T-helper 22 cell (primary cell): ENCODE results near the gene PHRF1.

Experiments used
- DNase-seq: peaks from one replicate; pipeline ENCODE4 v3.0.0-alpha.2; 2020; ENCODE audit warnings: low read depth

PHRF1 gene

DNA sequence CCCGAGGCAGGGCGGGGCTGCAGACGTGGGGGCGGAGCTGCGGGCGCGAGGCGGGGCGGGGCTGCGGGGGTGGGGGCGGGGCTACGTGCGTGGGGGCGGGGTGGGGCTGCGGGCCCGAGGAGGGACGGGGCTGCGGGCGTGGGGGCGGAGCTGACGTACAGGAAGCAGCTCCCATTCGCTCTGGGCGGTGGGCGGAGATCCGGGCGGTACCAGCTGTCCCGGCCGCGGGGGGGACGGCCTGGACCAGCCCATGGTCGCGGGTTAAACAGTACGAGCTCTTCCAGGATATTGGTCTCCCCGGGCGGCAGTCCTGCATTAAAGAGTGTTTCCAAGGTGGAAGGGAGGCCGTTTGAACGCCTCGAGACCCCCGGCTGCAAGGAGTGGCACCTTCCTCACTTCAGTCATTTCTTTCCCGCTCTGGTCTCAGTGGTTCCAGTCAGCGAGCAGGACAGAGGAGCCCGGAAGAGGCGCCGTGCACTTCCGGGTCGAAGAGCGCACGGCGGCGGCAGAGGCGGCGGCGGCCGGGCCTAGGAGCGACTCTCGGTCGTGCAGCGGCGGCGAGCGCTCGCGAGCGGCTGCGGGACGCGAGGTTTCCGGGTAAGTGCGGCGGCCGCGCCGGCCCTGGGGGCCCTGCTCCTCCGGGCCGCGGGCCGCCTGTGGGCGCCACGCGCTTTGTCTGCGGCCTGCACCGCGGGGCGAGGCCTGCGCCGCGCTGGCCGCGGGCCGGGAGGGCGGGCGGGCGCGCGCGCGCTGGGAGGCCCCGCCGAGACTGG, at the start of gene PHRF1:
PHRF1 (plus strand) TSS at position 475 of the 773 bp plus-strand sequence. CDS start 5,043 bp downstream, outside the sequence.
- DNase-seq: peak; percentile 91

DNA sequence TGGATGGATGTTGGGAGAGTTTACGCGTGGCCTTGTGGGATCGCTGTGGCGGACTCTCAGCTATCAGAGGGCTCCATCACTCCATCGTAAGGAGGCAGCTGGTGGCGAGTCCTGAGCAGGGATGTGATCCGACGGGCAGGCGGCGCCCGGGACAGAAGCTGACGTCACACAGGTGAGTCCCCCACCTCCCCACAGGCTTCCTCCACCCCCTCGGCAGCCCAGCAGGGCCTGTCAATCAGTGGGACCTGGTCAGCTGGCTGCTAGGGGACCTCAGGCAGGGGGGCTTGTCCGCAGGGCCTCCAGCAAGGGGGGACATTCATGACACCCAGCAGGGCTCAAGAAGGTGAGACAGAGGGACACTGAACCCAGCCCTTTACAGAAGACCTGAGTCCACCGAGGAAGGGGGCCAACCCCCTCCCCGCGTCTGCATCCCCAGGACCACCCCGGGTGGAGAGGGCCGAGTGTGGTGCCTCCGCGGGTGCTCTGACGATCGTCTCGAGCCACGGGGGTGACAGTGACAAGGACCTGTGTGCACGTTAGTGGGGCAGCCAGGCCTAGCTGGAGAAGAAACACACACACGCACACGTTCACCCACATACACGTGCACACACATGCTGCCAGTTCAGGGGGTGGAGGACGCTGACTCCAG, 48.0 kb upstream of the PHRF1 start:
- DNase-seq: no peak

GRCh38 chr11:528815-529727, 47.2 kb upstream of the PHRF1 start:
- no peak for DNase-seq

DNA sequence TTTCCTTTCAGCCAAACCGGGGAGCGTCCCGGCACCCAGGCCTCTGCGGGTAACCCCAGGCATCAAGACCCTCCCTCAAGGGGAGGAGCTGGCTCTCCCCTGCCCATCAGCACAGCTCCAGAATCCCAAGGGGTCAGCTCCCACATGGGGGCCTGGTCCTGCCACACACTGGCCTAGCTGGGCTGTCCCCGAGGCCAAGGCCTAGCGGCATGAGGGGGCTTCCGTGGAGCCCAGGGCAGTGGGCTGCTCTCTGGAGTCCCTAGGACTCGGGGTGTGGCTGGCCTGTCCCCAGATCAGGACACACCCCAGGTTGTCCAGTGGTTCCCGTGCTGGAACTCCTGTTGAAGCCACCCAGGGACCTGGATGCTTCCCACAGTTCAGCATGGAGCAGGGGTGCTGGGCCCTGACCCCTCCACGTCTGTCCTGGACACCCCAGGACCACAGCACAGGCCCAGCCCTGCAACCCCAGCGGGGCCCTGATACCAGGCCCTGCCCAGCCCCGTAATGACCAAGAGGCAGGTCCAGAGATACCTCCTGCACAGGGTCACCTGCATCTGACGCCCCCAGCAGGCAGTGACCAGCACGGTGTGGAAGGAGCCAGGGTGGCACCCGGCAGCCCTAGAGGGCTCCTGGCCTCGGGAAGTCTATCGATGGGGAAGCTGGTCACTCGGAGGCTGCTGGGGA, 46.4 kb upstream of the PHRF1 start:
- no peak for DNase-seq

DNA sequence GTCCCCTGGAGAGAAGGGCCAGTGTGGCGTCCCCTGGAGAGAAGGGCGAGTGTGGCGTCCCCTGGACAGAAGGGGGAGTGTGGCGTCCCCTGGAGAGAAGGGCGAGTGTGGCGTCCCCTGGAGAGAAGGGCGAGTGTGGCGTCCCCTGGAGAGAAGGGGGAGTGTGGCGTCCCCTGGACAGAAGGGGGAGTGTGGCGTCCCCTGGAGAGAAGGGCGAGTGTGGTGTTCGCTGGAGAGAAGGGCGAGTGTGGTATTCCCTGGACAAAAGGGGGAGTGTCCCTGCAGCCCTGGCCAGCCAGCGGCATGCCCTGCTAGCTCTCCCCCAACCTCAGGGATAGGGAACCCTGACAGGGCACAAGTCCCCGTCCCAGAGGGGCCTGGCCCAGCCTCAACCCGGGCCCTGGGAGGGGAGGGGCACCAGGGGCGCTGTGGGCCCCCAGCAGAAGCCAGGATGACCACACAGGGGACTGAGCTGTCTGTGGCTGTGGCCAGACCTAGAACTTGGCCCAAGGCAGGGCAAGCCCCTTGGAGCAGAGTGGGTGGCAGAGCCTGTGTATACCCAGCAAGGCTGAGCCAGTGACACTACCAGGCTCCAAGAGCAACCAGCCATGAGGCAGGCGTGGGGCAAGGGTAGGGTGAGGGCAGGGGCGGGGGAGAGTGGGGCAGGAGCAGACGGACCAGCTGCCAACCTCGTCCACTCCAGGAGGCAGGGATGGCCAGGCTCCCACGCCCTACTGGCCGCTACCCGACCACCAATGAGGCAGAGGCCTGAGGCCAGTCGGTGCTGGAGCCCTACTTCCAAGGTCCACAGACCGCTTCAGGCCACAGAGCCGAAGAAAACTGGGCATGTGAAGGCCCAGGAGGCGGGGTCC, 45.1 kb upstream of the PHRF1 start:
- no peak for DNase-seq

DNA sequence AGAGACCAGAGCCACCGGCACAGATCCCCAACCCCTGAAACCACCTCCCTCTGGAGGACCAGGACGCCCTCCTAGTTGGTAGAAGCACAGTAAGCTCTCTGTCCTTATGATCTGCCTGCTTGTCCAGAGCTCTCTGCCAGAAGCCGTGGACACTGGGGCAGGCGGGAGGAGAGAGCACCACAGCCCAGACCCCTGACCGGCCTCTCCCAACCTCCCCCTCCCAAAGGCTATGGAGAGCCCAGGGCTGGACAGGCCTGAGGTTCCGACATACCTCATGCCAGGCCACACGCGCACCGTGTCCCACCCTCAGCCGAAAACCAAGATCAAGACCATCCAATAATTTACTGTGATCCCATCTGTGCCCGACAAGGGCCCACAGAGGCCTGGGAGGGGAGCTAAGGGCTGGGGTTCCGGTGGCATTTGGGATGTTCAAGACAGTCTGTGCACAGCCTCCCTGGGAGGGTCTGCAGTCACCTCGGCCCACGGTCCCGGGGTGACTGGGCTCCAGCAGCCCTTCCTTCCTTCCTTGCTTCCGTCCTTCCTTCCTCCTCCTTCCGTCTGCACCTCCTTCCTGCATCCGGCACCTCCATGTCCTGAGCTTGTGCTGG, 44.2 kb upstream of the PHRF1 start:
- no peak for DNase-seq

DNA sequence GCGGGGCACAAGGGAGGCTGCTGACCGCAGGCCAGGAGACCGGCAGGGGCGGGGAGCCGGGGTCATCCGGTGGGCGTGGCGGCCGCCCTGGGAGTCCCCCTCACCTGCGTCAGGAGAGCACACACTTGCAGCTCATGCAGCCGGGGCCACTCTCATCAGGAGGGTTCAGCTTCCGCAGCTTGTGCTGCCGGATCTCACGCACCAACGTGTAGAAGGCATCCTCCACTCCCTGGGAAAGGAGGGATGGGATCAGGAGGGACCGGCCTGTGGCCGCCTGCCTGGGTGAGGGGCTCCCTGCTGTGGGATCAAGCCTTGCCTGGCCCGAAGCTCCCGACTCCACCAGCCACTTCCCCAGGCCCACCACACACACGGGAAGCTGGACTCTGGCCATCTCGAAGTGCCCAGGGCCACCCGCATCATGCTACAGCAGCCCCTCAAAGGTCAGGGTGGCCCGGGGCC, 43.7 kb upstream of the PHRF1 start:
- DNase-seq: no peak

DNA sequence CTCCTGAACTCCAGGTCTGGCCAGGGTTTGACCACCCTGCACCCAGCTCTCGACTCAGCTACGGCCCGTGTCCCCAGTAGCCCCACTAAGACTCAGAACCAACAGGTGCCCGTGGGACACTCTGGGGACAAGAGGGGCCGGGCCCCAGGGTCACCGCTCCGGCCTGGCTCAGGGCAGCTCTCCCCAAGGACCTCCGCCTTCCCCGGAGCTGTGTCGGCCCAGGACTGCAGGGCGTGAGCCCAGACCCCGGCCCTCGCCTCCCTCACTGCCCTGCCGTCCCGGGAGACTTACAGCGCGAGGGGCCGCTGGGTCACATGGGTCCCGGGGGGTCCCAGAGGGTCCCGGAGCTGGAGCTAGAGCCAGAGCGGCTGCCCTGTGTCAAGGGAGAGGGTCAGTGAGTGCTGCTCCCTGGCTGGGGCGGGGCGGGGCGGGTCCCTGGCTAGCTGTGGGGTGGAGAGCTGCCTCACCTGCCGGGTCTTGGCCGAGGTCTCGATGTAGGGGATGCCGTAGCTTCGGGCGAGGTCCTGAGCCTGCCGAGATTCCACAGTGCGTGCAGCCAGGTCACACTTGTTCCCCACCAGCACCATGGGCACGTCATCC, 43.2 kb upstream of the PHRF1 start:
- DNase-seq: no peak

DNA sequence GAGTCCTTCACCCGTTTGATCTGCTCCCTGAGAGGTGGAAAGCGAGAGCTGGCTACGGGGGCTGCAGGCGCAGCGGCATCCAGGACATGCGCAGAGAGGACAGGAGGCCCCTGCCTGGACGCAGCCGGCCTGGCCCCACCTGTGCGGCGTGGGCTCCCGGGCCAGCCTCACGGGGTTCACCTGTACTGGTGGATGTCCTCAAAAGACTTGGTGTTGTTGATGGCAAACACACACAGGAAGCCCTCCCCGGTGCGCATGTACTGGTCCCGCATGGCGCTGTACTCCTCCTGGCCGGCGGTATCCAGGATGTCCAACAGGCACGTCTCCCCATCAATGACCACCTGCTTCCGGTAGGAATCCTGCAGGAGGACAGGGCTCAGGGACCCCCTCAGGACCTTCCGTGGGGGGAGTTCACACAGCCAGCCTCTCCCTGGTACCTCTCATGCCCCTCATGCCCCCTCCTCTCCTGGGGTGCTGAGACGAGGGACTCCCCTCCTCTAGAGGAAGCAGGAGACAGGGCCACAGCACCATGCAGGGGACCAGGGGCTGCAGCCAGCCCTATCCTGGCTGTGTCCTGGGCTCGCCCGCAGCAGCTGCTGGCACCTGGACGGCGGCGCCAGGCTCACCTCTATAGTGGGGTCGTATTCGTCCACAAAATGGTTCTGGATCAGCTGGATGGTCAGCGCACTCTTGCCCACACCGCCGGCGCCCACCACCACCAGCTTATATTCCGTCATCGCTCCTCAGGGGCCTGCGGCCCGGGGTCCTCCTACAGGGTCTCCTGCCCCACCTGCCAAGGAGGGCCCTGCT, 42.5 kb upstream of the PHRF1 start:
- DNase-seq: no peak

DNA sequence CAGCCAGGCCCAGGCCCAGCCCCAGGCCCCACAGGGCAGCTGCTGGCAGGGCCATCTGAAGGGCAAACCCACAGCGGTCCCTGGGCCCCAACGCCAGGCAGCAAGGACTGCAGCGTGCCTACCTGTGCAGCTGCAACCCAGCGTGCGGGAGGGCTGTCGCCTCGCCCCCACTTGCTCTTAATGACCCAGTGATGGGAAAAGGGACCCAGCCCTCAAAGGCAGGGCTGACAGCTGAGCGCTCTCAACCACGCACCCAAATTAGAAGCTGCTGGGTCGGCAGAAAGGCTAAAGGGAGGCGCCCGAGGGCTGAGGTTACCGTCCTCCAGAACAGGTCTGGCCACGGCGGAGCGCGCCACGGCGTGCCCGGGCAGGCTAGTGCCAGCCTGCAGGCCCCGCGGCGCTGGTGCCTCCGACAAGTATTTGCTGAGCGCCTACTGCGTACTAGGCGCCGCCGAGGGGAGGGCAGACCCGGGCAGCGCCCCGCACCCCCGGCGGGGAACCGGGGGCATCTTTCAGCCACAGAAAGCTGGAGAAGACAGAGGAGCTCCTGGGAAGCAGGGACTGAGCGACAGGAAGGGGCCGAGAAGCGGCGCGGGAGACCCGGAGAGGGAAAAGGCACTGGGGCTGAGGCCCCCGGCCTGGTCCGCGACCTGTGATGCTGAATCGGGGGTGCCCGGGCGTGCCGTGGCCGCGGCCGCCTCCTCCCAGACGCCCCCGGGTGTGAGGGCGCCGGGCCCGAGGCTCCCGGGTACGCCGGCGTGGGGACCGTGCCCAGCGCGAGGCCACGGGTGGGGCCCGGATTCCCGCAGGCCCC, 41.7 kb upstream of the PHRF1 start:
- no peak for DNase-seq

- no peak for DNase-seq
These were observed 41.1 kb upstream of the PHRF1 start for GRCh38 chr11:535210-535518.

- DNase-seq: peak; percentile 91
These were observed 40.5 kb upstream of the PHRF1 start, which contains the start of gene HRAS for GRCh38 chr11:535519-536454. TSS of gene HRAS (minus strand) at chr11:535576.

- DNase-seq: peak; percentile 90
These were observed 39.2 kb upstream of the PHRF1 start, which contains the start of gene LRRC56 for GRCh38 chr11:536841-537621. TSS of gene LRRC56 (plus strand) at chr11:537527. CDS start at chr11:540685, 3,158 bp downstream.

GRCh38 chr11:537622-538430, 38.4 kb upstream of the PHRF1 start:
- no peak for DNase-seq

GRCh38 chr11:538431-539051, 37.7 kb upstream of the PHRF1 start:
- DNase-seq: no peak
